ENCODE results near the gene SPRR2D.
"Not testable (repeated sequence)": the region's sequence is repeated elsewhere in the genome, so short reads cannot be mapped to it uniquely, and the experiment has no call there.

Gene SPRR2D

DNA sequence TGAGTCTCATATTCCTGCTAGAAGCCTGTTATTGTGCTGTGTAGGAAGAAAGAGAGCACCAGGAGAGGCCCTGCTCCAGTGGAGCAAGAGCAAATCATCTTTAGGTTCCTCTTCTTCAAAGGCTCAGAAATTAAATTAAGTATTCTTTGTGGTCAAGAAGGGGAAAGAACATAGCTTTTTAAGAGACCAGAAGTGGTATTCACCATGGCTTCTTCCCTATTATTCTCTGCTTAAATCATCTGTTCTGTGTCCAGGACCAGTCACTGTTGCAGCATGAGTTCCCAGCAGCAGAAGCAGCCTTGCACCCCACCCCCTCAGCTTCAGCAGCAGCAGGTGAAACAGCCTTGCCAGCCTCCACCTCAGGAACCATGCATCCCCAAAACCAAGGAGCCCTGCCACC is 8.8 kb downstream of the SPRR2D start:
- no peak overlapping the region for H3K4me3 ChIP-seq
- H3K27ac ChIP-seq: no peak overlapping the region
- TF ChIP-seq, protein P1, sequence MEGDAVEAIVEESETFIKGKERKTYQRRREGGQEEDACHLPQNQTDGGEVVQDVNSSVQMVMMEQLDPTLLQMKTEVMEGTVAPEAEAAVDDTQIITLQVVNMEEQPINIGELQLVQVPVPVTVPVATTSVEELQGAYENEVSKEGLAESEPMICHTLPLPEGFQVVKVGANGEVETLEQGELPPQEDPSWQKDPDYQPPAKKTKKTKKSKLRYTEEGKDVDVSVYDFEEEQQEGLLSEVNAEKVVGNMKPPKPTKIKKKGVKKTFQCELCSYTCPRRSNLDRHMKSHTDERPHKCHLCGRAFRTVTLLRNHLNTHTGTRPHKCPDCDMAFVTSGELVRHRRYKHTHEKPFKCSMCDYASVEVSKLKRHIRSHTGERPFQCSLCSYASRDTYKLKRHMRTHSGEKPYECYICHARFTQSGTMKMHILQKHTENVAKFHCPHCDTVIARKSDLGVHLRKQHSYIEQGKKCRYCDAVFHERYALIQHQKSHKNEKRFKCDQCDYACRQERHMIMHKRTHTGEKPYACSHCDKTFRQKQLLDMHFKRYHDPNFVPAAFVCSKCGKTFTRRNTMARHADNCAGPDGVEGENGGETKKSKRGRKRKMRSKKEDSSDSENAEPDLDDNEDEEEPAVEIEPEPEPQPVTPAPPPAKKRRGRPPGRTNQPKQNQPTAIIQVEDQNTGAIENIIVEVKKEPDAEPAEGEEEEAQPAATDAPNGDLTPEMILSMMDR (IDR thresholded peaks at IDR 0.05): no peak
- no peak for DNase-seq (ENCODE audit: low spot score)

- Histone ChIP-seq H3K4me3 (no peak within 1 kb of the TSS), H3K27ac (no peak within 1 kb of the TSS)
- no peak for DNase-seq (ENCODE audit: low spot score)
- TF ChIP-seq, protein P1 (IDR thresholded peaks at IDR 0.05): no peak
Measured at GRCh38 chr1:153030895-153031294, 10.0 kb downstream of the SPRR2D start, which contains the start of gene SPRR1B. Gene SPRR1B (plus strand): TSS chr1:153031203. CDS start chr1:153032346, 1,143 bp downstream.

DNA sequence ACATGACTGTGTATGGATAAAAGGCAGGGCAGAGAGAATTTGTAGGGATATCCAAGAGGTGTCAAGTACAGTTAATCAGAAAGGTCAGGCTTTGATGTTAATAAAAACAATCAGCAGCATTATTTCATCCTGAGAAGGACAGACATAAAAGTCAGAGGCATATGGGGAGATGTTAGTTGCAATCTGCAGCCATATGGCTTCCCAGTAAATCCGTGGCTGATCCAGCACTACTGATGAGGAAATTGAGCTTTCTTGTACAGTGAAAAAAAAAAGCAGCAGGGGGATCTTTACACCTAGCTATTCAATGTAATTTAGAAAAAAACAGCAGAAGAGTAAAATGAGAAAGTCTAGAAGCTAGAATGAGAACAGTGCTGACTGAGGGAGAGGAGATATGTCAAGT is 12.2 kb downstream of the SPRR2D start:
- TF ChIP-seq, protein P1 (IDR thresholded peaks at IDR 0.05): no peak
- Histone ChIP-seq H3K4me3 (no peak overlapping the region), H3K27ac (no peak overlapping the region)
- DNase-seq (ENCODE audit: low spot score): no peak

DNA sequence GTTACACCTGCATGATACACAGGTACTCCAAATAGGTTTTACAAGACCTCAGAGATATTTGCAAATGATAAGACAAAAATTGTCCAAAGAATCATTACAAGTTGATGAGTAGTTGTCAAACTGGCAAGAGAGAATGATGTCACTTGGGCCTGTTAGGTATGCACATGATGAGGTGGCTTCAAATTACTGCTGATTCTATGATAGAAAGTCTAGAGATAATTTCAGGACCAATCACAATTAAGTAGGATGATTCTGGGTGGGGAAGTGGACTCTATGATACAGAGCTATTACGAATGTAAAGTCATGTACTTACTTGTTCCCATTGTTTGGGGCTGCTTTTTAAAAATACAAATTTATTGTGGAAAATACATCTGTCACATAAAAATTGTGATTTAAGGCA is 15.1 kb downstream of the SPRR2D start:
- DNase-seq (ENCODE audit: low spot score): no peak
- no peak overlapping the region for H3K4me3 ChIP-seq
- no peak overlapping the region for H3K27ac ChIP-seq
- TF ChIP-seq, protein P1 (IDR thresholded peaks at IDR 0.05): no peak

DNA sequence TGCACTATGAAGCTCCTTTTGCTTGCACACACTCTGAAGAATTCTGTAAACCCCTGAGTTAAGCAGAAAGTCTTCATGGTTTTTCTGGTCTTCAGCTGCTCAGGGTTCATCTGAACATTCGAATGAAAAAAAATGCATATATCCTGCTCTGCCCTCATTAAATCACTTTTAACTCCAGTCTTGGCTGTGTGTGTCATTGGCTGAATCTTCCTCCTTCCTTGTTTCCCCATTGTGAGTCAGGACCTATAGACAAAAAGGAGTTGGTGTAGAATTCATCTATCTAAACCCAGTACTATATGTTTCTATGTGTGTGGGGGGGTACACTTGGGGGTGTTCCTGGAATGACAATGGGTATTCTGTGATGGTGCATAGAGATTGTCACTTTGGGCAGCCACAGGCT is 16.5 kb downstream of the SPRR2D start:
- no peak for DNase-seq (ENCODE audit: low spot score)
- Histone ChIP-seq H3K27ac (no peak overlapping the region), H3K4me3 (no peak overlapping the region)
- TF ChIP-seq, protein P1 (IDR thresholded peaks at IDR 0.05): no peak

DNA sequence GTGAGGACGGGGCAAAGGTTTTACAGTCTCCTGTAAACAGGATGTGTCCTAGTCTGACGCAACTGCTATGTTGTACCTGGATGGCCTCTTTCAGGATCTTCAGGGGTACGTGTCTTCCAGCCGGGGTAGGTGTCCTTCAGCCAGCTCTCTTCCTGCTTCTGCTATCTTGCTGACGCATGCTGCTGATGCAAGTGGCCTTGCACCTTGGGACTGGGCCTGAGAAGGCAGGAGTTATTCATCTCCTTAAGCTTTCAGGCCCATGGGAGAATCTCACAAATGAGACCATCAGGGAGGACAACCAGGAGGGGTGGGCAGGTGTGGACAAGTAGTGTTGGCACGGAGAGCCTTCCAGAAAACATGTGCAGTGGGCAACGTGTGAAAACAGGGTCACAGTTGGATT is 17.8 kb downstream of the SPRR2D start:
- Histone ChIP-seq H3K4me3 (no peak overlapping the region), H3K27ac (no peak overlapping the region)
- TF ChIP-seq, protein P1 (IDR thresholded peaks at IDR 0.05): no peak
- DNase-seq (ENCODE audit: low spot score): no peak

- H3K4me3 ChIP-seq; DNase-seq (ENCODE audit: low spot score); H3K27ac ChIP-seq: not testable (repeated sequence)
Measured at GRCh38 chr1:153022340-153022739, 18.6 kb downstream of the SPRR2D start.

GRCh38 chr1:153021829-153022228 is 19.1 kb downstream of the SPRR2D start:
- not testable (repeated sequence) for H3K27ac ChIP-seq; DNase-seq (ENCODE audit: low spot score); H3K4me3 ChIP-seq

DNA sequence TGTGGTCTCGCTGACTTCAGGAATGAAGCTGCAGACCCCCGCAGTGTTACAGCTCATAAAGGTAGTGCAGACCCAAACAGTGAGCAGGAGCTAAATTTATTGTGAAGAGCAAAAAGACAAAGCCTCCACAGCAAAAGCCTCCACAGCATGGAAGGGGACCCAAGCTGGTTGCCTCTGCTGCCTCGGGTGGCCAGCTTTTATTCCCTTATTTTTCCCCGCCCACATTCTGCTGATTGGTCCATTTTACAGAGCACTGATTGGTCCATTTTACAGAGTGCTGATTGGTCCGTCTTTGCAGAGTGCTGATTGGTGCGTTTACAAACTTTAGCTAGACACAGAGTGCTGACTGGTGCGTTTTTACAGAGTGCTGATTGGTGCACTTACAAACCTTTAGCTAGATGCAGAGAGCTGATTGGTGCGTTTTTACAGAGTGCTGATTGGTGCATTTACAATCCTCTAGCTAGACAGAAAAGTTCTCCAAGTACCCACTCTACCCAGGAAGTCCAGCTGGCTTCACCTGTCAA is 29.6 kb downstream of the SPRR2D start:
- DNase-seq (ENCODE audit: low spot score); H3K27ac ChIP-seq; H3K4me3 ChIP-seq: not testable (repeated sequence)
